ENCODE measurements around the gene ANKRD13B. TPM values are rescaled to one million over a fixed set of nuclear protein-coding genes. Genes with fewer than 3 reads are reported as not detected.

Gene ANKRD13B
- total RNA-seq, 5 donors from 2014 or later (not counting 1 experiment from before 2014, with no cell fraction given) = 1.7 to 6.4 (median 4.1) TPM

Other genes with a start within 250 kb of the ANKRD13B start
- gene TAOK1, start 202.8 kb upstream of the ANKRD13B start, total RNA-seq = 10 to 100 TPM; 57.7 to 63.4 (median 61.7) TPM
- gene ABHD15, start 26.1 kb upstream of the ANKRD13B start, total RNA-seq = 10 to 100 TPM in 4 of 5 donors, 1 to 10 TPM in 1; 7.9 to 23.1 (median 16.5) TPM
- gene TP53I13, start 24.4 kb upstream of the ANKRD13B start, total RNA-seq = 100 to 1,000 TPM in 3 of 5 donors, 10 to 100 TPM in 2; 56.0 to 166 (median 128) TPM
- 10 to 100 TPM; 36.7 to 86.4 (median 71.8) TPM for gene GIT1, start 3.5 kb upstream of the ANKRD13B start, total RNA-seq
- 1 to 10 TPM; 2.4 to 4.1 (median 3.6) TPM for gene CORO6, start 29.8 kb downstream of the ANKRD13B start, total RNA-seq